Measurements from ENCODE around the gene SLC25A13.

The SLC25A13 gene

DNA sequence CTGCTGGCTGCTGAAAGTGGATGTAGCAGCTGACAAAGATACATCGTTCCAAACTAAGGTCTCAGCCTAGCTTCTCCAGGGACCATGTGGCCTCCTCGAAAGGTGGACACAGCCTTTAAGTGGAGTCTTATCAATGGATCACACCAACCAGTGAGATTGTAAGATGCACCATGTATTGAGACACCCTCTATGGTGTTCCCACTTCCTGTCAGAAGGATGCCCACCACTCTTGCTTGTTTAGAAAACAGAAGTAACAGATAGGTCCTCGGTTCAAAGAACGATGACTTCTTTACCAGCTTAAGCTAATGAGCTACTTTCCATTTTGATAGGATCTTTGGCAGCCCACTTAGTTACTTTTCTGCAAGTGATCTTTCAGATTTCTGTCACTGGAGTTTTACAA, 34.3 kb downstream of the SLC25A13 start:
- DNase-seq = no peak

DNA sequence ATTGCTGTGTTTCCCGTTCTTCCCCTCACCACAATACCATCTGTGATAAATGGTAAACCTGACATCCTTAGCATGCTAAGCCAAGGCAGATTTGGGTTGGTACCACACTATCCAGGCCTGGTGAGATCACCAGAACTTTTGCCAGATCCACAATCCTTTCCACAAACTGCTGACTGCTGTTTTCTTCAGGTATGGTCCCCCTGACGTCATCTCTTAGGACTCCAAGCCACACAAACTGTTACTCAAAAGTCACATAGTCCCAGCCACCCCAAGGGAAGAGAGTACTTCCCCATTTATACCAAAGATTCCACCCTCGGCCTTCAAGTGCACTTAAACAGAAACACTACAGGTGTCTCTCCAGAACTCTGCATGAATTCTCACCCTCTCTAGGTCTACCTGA, 34.8 kb downstream of the SLC25A13 start:
- no peak for DNase-seq

GRCh38 chr7:96285579-96285978, 36.3 kb downstream of the SLC25A13 start:
- DNase-seq = no peak

GRCh38 chr7:96284835-96285234, 37.1 kb downstream of the SLC25A13 start:
- no peak for DNase-seq

DNA sequence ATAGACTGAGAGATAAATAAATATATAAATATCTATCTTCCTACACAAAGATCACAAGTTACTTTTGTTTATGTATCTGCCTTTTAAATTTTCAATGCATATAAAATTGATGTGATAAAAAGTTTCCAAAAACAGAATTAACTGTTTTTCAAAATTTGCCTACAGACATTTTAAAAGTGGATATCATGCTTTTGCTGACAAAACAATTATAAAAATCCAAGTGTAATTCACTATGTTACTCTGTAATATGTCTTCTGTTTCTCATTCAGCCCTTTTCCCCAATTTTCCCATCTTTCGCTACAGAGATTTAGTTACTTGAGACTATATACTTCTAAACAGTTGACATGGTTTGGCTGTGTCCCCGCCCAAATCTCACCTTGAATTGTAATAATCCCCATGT, 37.7 kb downstream of the SLC25A13 start:
- no peak for DNase-seq

- no peak for DNase-seq
Observed at GRCh38 chr7:96282835-96283234, 39.1 kb downstream of the SLC25A13 start.

- DNase-seq = no peak
Observed at GRCh38 chr7:96277921-96278320, 44.0 kb downstream of the SLC25A13 start.

DNA sequence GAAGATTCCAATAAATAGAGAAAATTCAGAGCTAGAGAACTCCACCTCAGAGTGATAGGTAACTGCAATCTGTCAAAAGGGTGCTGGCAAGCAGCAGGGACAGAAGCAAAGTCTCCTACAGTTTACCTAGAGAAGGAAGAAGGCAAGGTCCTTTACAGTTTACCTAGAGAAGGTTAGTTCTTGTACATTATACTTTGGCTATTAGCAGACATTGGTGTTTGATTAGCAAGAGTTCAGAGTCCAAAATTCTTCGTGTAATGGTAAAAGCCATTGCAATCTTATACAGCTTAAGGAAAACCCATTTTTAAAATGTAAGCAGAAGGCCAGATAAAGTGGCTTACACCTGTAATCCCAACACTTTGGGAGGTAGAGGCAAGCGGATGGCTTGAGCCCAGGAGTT, 45.9 kb downstream of the SLC25A13 start:
- no peak for DNase-seq

DNA sequence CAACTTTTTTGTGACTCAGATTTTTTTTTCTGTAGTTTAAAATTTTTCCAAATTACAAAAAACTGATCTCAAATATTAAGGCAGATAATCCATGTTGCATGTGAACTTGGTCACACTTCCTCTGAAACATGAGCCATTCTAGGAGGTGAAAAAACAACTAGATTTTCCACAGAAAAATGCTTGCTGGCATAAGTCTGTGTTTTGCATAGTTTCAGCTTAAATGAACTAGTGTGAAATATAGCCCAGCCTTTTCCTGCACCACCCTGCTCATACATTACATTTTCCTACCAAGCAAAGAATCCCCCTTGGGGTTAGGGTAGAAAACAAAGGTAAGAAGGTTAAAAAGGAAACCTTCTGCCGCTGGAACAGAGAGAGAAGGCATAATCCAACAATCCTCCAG, 48.2 kb downstream of the SLC25A13 start:
- no peak for DNase-seq

GRCh38 chr7:96269246-96269994, 52.5 kb downstream of the SLC25A13 start:
- no peak for DNase-seq

- no peak for DNase-seq
Observed at GRCh38 chr7:96266580-96266979, 55.3 kb downstream of the SLC25A13 start.

DNA sequence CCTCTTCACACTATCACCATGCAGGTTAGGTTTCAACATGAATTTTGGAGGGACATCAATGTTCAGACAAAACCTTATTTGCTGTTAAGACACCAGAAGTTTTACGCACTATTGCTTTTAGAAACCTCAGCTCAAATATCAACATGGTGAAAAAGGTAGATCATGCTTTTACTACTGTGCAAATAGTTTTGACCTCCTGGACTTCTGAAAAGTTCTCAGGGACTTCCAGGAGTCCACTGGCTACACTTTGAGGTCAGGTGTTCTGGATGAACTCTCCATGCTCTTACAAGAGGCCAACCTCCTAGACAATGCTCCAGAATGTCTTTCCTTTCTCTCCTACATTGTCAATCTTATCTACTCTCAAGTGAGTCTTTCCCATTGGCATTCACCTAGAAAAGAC, 55.9 kb downstream of the SLC25A13 start:
- no peak for DNase-seq

GRCh38 chr7:96253964-96254363, 67.9 kb downstream of the SLC25A13 start:
- no peak for DNase-seq

GRCh38 chr7:96253441-96253840, 68.5 kb downstream of the SLC25A13 start:
- no peak for DNase-seq

- DNase-seq = no peak
Observed at GRCh38 chr7:96250776-96251361, 71.0 kb downstream of the SLC25A13 start.

DNA sequence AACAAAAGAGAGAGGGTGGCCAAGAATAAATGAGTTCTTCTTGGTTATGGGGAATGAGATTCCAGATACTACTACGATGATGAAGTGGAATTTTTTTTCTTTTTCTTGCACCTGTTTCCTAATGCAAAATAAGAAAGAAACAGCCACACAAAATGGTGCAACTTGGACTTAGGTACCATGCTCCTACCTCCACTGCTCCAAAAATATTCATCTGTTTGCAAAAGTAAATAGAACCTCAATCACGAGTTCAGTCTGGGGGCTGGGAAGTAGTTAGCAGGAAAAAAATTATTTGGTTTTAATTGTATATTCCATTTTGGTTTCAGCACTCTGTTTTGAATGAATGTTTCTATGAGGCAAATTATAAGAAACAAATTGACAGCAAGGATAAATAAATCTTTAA, 73.5 kb downstream of the SLC25A13 start:
- no peak for DNase-seq

GRCh38 chr7:96246919-96247318, 75.0 kb downstream of the SLC25A13 start:
- peak; percentile 92 for DNase-seq

DNA sequence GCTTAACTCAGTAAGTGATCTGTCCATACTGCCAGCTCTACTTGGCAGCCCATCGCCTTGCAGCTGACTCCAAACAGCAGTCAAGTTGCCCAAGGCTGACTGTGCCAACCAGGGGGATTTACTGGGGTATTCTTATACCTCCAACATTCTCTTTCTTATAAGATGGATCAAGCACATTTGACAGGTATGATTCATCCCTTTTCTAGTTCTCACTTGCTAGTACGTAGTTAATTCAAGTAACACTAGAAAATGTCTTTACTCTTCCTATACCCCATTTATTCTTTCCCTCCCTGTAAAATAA, 77.0 kb downstream of the SLC25A13 start:
- no peak for DNase-seq

DNA sequence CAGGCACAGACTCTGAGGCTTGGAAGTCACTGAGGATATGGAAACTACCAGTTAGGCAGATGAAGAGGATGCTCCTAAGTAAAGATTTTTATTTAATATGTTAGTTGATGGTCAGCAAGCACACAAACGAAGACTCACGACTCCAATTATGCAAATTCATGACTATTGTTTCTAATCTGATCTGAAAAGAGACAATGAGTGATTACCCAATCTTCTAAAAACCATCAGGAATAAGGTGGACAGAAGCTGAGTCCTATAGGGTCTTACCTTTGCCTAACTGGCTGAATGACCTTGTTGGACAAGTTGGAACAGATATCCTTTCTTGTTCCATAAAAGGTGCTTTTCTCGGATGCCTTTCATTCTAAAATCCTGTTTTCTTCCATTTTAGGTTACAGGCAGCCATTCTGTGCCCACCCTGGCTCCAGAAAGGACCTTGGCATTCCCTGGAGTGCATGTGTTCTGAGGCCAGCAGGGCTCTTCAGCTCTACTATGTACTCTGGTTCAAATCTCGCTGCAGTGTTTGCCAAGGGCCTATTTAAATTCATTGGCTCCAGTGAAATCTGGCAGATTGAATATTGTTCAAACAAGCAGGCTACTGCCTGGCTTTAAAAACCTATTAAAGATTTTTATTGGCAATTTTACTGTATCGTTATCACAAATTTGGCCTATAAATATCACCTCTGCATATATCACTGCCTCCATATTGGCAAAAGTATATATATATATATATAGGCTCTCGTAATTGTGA, 77.5 kb downstream of the SLC25A13 start:
- DNase-seq = no peak

DNA sequence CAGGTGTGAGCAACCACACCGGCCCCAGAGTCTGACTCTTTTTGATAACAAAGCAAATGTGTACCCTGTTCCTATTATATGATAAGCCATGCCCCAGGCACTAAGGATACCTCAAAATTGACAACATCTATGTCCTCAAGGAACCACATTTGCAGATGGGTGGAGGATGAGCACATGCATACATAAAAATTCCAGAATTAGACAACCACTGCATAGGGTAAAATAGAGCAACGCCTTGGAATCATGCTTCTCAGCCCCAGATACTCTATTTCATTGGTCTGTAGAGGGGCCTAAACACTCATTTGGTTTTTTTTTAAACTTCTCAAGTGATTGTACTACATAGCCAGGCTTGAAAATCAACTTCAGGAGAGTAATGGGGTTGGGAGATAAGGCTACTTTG, 78.7 kb downstream of the SLC25A13 start:
- no peak for DNase-seq

- no peak for DNase-seq
Observed at GRCh38 chr7:96241855-96242254, 80.0 kb downstream of the SLC25A13 start.

DNA sequence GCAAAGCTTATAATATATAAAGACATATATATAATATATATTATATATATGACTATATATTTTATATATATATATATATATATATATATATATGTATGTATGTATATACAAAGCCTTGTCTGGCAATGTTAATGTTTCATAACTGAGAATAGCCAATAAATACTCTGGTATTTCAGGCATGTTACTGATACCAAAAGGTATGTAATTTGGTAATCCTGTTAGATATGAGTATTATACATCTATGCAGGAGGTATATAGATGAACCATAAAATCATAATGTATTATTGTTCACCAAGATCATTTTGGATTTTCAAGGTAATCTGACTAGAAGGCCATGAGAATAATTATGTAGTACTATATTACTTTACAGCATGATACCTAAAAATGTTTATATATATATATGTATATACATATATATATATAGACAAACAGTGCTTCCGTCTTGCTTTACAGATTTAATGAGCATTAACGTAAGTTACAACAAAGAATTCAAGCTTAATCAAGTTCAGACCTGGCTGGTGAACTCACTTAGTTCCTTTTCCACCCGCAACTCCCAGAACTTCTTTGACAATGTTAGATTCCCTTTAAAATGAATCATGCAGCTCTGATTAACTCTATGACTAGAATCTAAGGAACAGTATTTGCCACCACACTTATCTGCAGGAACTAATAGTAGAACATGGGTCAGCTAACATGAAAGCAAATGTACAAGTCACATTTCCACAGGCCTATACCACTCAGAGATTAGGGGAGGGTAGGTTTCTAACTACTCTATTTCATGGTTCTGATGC, 82.7 kb downstream of the SLC25A13 start:
- no peak for DNase-seq

DNA sequence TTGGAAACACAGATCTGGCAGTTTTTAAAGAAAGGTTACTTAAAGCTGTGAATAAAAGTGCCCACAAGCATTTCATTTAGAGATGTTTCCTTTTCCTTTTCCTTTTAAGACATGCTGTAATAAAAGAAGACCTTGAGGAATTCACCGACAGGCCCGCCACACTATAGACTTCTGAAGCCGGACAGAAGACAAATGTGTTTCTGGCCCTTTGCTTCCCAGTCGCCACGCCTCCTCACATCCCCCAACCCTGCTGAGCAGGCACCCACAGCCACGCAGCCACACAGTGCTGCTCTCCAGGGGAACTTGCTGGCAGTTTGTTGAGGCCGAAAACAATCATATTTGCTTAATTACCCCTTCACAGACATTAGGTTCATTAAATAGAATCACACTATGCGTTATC, 83.4 kb downstream of the SLC25A13 start:
- DNase-seq = no peak

- no peak for DNase-seq
Observed at GRCh38 chr7:96237040-96237439, 84.9 kb downstream of the SLC25A13 start.

Data from NCI-H1436 (cell line).